HepG2 (cell line): ENCODE results near the gene EDEM3. TPM values are rescaled to one million over a fixed set of nuclear protein-coding genes. Genes with fewer than 3 reads are reported as not detected.
"Not testable (repeated sequence)": the region's sequence is repeated elsewhere in the genome, so short reads cannot be mapped to it uniquely, and the experiment has no call there.

Experiments used
- ATAC-seq: fragments of 200-7000 bp; cut with Tn5 transposase; 3 replicates; pipeline ENCODE4 v1.9.1; 2020; ENCODE audit warnings: mild to moderate bottlenecking, moderate library complexity
- BruUV-seq: library from RNA; stranded (reverse); fragments of 400-500 nt; replicated peaks from 2 replicates; lab custom pipeline; 2021; lab: Mats Ljungman, UMichigan
- CTCF ChIA-PET: fragments of 300-600 bp; formaldehyde crosslinking; extraction: SDS; loops from one replicate; lab custom pipeline; 2021; ENCODE audit warnings: low total read pairs, inconsistent platforms, low intra/inter-chr PET ratio; lab: Yijun Ruan, JAX
- POLR2A ChIA-PET: fragments of 350-600 bp; sonication (Branson Sonifier 250); formaldehyde crosslinking; loops from one replicate; lab custom pipeline; 2020; ENCODE audit warnings: antibody characterized with exemption, inconsistent platforms; lab: Yijun Ruan, JAX
- DNase-seq: peaks from one replicate; pipeline ENCODE4 v3.0.0-alpha.2; 2015; ENCODE audit warnings: low spot score
- FAIRE-seq: peaks from 3 replicates; lab custom pipeline; 2011; peaks lifted over from hg19 to GRCh38; lab: Jason Lieb, UNC
- H2AFZ ChIP-seq: one replicate; pipeline ENCODE4 v1.6.1; 2011; ENCODE audit warnings: low read length, inconsistent platforms
- H3K27ac ChIP-seq: fragments of 300-600 bp; 3 replicates; pipeline ENCODE4 v1.8.0; 2011; ENCODE audit warnings: mixed run types, mild to moderate bottlenecking, mixed read lengths, low read length, inconsistent platforms; ENCODE audit not compliant: insufficient read depth; ENCODE audit errors: extremely low read length
- H3K27me3 ChIP-seq, 2 experiments: fragments of 200-600 bp in 1 of 2; 2 replicates in 1 of 2; 3 replicates in 1 of 2; pipeline versions ENCODE4 v1.6.0 to v1.8.0; 2011; ENCODE audit warnings: low read length in 2 of 2, mild to moderate bottlenecking in 2 of 2, moderate library complexity in 2 of 2, inconsistent platforms in 1 of 2; ENCODE audit not compliant: insufficient read depth in 2 of 2, control insufficient read depth in 1 of 2
- H3K36me3 ChIP-seq, 2 experiments: fragments of 200-600 bp in 1 of 2; replicated peaks in 1 of 2; 2 replicates in 1 of 2; 3 replicates in 1 of 2; pipeline versions ENCODE4 v1.5.1 to v1.8.0; 2011; ENCODE audit warnings: low read length in 2 of 2, inconsistent platforms in 1 of 2; ENCODE audit not compliant: insufficient read depth in 2 of 2, control insufficient read depth in 1 of 2
- H3K4me1 ChIP-seq: 2 replicates; pipeline ENCODE4 v1.5.1; 2012; ENCODE audit warnings: low read length, inconsistent platforms; ENCODE audit not compliant: insufficient read depth
- H3K4me2 ChIP-seq: 2 replicates; pipeline ENCODE4 v1.6.0; 2011; ENCODE audit warnings: low read depth, low read length, inconsistent platforms
- H3K4me3 ChIP-seq, 3 experiments: fragments of 200-600 bp in 1 of 3; sonication (generic), shearing (Covaris generic) in 1 of 3; replicated peaks in 1 of 3; 2 replicates each; pipeline ENCODE4 v1.5.1; 2011 to 2016; ENCODE audit warnings: low read length in 3 of 3, inconsistent platforms in 2 of 3, low read depth in 2 of 3, mild to moderate bottlenecking in 2 of 3, control low read depth in 1 of 3, mixed read lengths in 1 of 3; ENCODE audit not compliant: insufficient read depth in 1 of 3
- H3K79me2 ChIP-seq: one replicate; pipeline ENCODE4 v1.6.1; 2011; ENCODE audit warnings: low read length, inconsistent platforms; ENCODE audit not compliant: insufficient read depth
- H3K9ac ChIP-seq: 2 replicates; pipeline ENCODE4 v1.6.0; 2011; ENCODE audit warnings: mild to moderate bottlenecking, low read depth, low read length, inconsistent platforms; ENCODE audit not compliant: insufficient read depth
- H3K9me3 ChIP-seq: 2 replicates; pipeline ENCODE4 v1.5.1; 2012; ENCODE audit warnings: mild to moderate bottlenecking, low read length
- H4K20me1 ChIP-seq: 2 replicates; pipeline ENCODE4 v1.6.0; 2011; ENCODE audit warnings: inconsistent platforms, mild to moderate bottlenecking, low read length, moderate library complexity; ENCODE audit not compliant: insufficient read depth
- AGO2 ChIP-seq: fragments of 200-400 bp; formaldehyde crosslinking; optimal IDR thresholded peaks from 2 replicates; pipeline ENCODE3; 2017; ENCODE audit warnings: mild to moderate bottlenecking, low read depth, low read length, moderate library complexity
- BHLHE40 ChIP-seq: IDR thresholded peaks from 2 replicates; pipeline ENCODE4 v1.6.1; 2011; ENCODE audit warnings: low read length, improper control_type of control experiment
- FOXA1 ChIP-seq, 2 experiments: fragments of 450-650 bp in 1 of 2; sonication (generic) in 1 of 2; formaldehyde crosslinking in 1 of 2; IDR thresholded peaks; 2 replicates each; pipeline versions ENCODE4 v1.4.0 to v1.6.1; 2016 to 2020; ENCODE audit warnings: missing genetic modification reagents in 1 of 2
- KDM1A ChIP-seq: IDR thresholded peaks from 2 replicates; pipeline ENCODE4 v1.6.1; 2016; ENCODE audit warnings: missing compliant biosample characterization
- MXD4 ChIP-seq: IDR thresholded peaks from 2 replicates; pipeline ENCODE4 v1.6.1; 2016; ENCODE audit warnings: mild to moderate bottlenecking, missing biosample characterization, missing genetic modification reagents
- WGBS: methylation state at CpG from one replicate; pipeline ENCODE4 v1.1.6; 2017; ENCODE audit warnings: low lambda C conversion rate; 5-methylcytosine and 5-hydroxymethylcytosine counted together
- in situ Hi-C: cut with HindIII; loops from 2 replicates; pipeline ENCODE4 v1.10.0; 2017; ENCODE audit warnings: low pct_unique_long_range_greater_than_20kb; ENCODE audit not compliant: extremely low pct_ligation_motif_present
- intact Hi-C: fragments of 100-400 bp; cut with micrococcal nuclease; formaldehyde crosslinking; loops from one replicate; pipeline ENCODE4 v1.10.0; 2022; ENCODE audit not compliant: unreplicated experiment
- polyA plus RNA-seq, 8 experiments: library from polyadenylated mRNA; depleted of rRNA in 3 of 8; stranded (reverse) in 7 of 8; unstranded in 1 of 8; fragments of >200 nt; fragmentation: Illumina TruSeq in 4 of 8; extraction: Trizol in 4 of 8; gene quantifications; 2 replicates each; pipeline versions ENCODE4 v1.2.1 to v1.2.3, GENCODE V29; 2011 to 2016; ENCODE audit warnings: low read depth in 4 of 8, missing spikeins in 1 of 8, mixed read lengths in 1 of 8; ENCODE audit not compliant: insufficient read depth in 1 of 8
- total RNA-seq, 5 experiments: library from RNA; depleted of rRNA; stranded (reverse); fragments of >200 nt; fragmentation: Illumina TruSeq; extraction: Trizol; gene quantifications; 2 replicates each; pipeline ENCODE4 v1.2.3, GENCODE V29; 2016; ENCODE audit warnings: low read depth in 1 of 5
- TF ChIP-seq, protein P1 (sequence below): sonication (generic); formaldehyde crosslinking; IDR thresholded peaks from 2 replicates; pipeline ENCODE4 v1.5.0; 2020; ENCODE audit warnings: mild to moderate bottlenecking, missing genetic modification reagents
- TF ChIP-seq, protein P2 (sequence below): sonication (generic); formaldehyde crosslinking; IDR thresholded peaks from 2 replicates; pipeline ENCODE4 v1.4.0; 2020; ENCODE audit warnings: mild to moderate bottlenecking, missing genetic modification reagents

EDEM3 gene
- total and polyA plus RNA-seq, 2 of the 13 experiments (the other 11 are each of a cell fraction or from before 2014, with no cell fraction given) = 13.1 to 18.2 TPM

DNA sequence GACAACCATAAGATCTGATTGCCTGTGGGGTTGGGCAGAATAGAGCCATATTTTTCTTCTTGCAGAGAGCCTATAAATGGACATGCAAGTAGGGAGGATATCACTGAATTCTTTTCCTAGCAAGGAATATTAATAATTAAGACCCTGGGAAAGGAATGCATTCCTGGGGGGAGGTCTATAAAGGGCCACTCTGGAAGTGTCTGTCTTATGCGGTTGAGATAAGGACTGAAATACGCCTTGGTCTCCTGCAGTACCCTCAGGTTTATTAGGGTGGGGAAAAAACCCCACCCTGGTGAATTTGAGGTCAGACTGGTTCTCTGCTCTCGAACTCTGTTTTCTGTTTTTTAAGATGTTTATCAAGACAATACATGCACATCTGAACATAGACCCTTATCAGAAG is 29.1 kb upstream of the EDEM3 start:
- intact Hi-C loops, H3K27me3 ChIP-seq, DNase-seq: not testable (repeated sequence)

GRCh38 chr1:184781941-184782340 is 27.3 kb upstream of the EDEM3 start:
- Histone ChIP-seq H3K27me3 (no peaks in the 10 kb centered on the region), H3K4me2 (no peak overlapping the region), H3K4me1 (0 out of 2 replicates have a peak, but pooled peaks cover 6% of the 10 kb centered on the region), H3K36me3 (no peaks in the 10 kb centered on the region), H4K20me1 (no peaks in the 10 kb centered on the region), H3K4me3 (no peak overlapping the region), H3K79me2 (no peaks in the 10 kb centered on the region), H3K9ac (no peak overlapping the region), H2AFZ (no peak overlapping the region), H3K27ac (no peak overlapping the region), H3K9me3 (peaks cover 5% of the 10 kb centered on the region; the same call in 1 of the 2 replicates)
- in situ Hi-C loops = no loop called here
- no TSS peak for BruUV-seq
- ATAC-seq (no peak), FAIRE-seq (no peak), DNase-seq (no peak)
- WGBS = 0% methylated on average over 1 of the region's 1 CpG
- CTCF ChIA-PET = no interaction called here
- intact Hi-C loops = no loop called here
- POLR2A ChIA-PET = no interaction called here
- TF ChIP-seq BHLHE40 (no peak), AGO2 (no peak), MXD4 (CRISPR knock-in tag) (no peak), KDM1A (no peak), FOXA1 (IDR thresholded peaks at IDR 0.05) (no peak), FOXA1 (CRISPR knock-in tag; IDR thresholded peaks at IDR 0.05) (no peak)
- TF ChIP-seq, protein P1, sequence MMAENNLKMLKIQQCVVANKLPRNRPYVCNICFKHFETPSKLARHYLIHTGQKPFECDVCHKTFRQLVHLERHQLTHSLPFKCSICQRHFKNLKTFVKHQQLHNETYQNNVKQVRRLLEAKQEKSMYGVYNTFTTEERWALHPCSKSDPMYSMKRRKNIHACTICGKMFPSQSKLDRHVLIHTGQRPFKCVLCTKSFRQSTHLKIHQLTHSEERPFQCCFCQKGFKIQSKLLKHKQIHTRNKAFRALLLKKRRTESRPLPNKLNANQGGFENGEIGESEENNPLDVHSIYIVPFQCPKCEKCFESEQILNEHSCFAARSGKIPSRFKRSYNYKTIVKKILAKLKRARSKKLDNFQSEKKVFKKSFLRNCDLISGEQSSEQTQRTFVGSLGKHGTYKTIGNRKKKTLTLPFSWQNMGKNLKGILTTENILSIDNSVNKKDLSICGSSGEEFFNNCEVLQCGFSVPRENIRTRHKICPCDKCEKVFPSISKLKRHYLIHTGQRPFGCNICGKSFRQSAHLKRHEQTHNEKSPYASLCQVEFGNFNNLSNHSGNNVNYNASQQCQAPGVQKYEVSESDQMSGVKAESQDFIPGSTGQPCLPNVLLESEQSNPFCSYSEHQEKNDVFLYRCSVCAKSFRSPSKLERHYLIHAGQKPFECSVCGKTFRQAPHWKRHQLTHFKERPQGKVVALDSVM (CRISPR knock-in tag) = no peak
- TF ChIP-seq, protein P2, sequence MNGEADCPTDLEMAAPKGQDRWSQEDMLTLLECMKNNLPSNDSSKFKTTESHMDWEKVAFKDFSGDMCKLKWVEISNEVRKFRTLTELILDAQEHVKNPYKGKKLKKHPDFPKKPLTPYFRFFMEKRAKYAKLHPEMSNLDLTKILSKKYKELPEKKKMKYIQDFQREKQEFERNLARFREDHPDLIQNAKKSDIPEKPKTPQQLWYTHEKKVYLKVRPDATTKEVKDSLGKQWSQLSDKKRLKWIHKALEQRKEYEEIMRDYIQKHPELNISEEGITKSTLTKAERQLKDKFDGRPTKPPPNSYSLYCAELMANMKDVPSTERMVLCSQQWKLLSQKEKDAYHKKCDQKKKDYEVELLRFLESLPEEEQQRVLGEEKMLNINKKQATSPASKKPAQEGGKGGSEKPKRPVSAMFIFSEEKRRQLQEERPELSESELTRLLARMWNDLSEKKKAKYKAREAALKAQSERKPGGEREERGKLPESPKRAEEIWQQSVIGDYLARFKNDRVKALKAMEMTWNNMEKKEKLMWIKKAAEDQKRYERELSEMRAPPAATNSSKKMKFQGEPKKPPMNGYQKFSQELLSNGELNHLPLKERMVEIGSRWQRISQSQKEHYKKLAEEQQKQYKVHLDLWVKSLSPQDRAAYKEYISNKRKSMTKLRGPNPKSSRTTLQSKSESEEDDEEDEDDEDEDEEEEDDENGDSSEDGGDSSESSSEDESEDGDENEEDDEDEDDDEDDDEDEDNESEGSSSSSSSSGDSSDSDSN = no peak

More for the DNA sequence above, 29.1 kb upstream of the EDEM3 start:
- H3K4me1 ChIP-seq, ATAC-seq, in situ Hi-C loops, H3K9ac ChIP-seq, POLR2A ChIA-PET, H2AFZ ChIP-seq, FAIRE-seq, H3K79me2 ChIP-seq, H3K4me3 ChIP-seq, BruUV-seq, H3K4me2 ChIP-seq, H3K27ac ChIP-seq, CTCF ChIA-PET, H3K36me3 ChIP-seq, H4K20me1 ChIP-seq, H3K9me3 ChIP-seq: not testable (repeated sequence)
- 13% methylated on average over 3 of the region's 3 CpGs for WGBS
